Mucosa of rectum (tissue), 2 donors: ENCODE measurements around the gene POLR1F.
A peak's percentile ranks its signal among the peaks of the same experiment; 100 is the strongest.

Experiments used
- H3K27ac ChIP-seq, 2 donors: one replicate each; pipeline ENCODE4 v1.7.0; 2013; ENCODE audit warnings: inconsistent platforms in 2 of 2, low read depth in 2 of 2, low read length in 2 of 2
- H3K27me3 ChIP-seq, 2 donors: one replicate each; pipeline ENCODE4 v1.7.0; 2013; ENCODE audit warnings: low read length in 2 of 2; ENCODE audit not compliant: control insufficient read depth in 2 of 2, insufficient read depth in 2 of 2
- H3K36me3 ChIP-seq, 2 donors: one replicate each; pipeline ENCODE4 v1.7.0; 2013; ENCODE audit warnings: low read length in 2 of 2; ENCODE audit not compliant: control insufficient read depth in 2 of 2, insufficient read depth in 2 of 2
- H3K4me1 ChIP-seq, 2 donors: one replicate each; pipeline ENCODE4 v1.7.0; 2013; ENCODE audit warnings: low read length in 2 of 2, mild to moderate bottlenecking in 1 of 2; ENCODE audit not compliant: control insufficient read depth in 2 of 2, insufficient read depth in 2 of 2
- H3K4me3 ChIP-seq, 2 donors: one replicate each; pipeline ENCODE4 v1.7.0; 2013; ENCODE audit warnings: low read length in 2 of 2
- H3K9ac ChIP-seq, 2 donors: one replicate each; pipeline ENCODE4 v1.7.0; 2013; ENCODE audit warnings: low read length in 2 of 2, low read depth in 1 of 2, mild to moderate bottlenecking in 1 of 2
- H3K9me3 ChIP-seq, 2 donors: one replicate each; pipeline ENCODE4 v1.7.0; 2013; ENCODE audit warnings: low read length in 2 of 2; ENCODE audit not compliant: control insufficient read depth in 2 of 2
- donor health status: healthy.
- donor health status: Normal muscosa, but diverticular disease.

POLR1F gene

GRCh38 chr7:19708397-19709248, at the start of gene POLR1F:
TSS of gene POLR1F (minus strand) at chr7:19709037. CDS start at chr7:19709016, 21 bp downstream.
- H3K36me3 ChIP-seq: no peaks in the 10 kb centered on the region
- H3K9me3 ChIP-seq: no peaks in the 10 kb centered on the region
- no peaks in the 10 kb centered on the region for H3K27me3 ChIP-seq
- peaks cover 5 to 10% of the 10 kb centered on the region in 2 donors for H3K4me1 ChIP-seq
- H3K27ac ChIP-seq: peak within 1 kb of the TSS in 1 of 2 donors; percentile 42
- H3K9ac ChIP-seq: peak within 1 kb of the TSS; percentile 82 to 83
- peak within 1 kb of the TSS; percentile 91 to 97 for H3K4me3 ChIP-seq

GRCh38 chr7:19754521-19755116, 45.8 kb upstream of the POLR1F start:
- H3K36me3 ChIP-seq: no peaks in the 10 kb centered on the region
- H3K4me1 ChIP-seq: no peaks in the 10 kb centered on the region
- no peaks in the 10 kb centered on the region for H3K27me3 ChIP-seq
- no peak overlapping the region for H3K4me3 ChIP-seq
- no peaks in the 10 kb centered on the region for H3K9me3 ChIP-seq
- no peak overlapping the region for H3K27ac ChIP-seq
- no peak overlapping the region for H3K9ac ChIP-seq

DNA sequence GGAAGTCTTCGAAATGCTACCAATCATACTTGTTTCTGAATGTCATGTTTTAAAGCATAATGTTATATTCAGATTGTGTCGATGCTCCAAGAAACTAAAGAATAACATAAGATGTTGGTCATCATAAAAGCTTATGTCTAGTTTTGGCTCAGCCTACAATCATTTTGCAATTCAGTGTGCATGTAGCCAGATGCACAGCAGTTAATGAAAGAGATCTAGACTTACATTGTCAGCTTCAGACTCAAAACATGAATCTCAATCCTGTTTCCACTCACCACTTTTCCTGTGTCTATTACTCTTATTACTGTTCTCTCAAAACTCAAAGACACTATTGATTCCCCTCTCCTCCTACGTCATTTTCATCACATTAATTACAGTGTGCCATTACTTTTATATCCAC, 43.2 kb upstream of the POLR1F start:
- Histone ChIP-seq H3K27ac (no peak overlapping the region), H3K36me3 (no peaks in the 10 kb centered on the region), H3K27me3 (no peaks in the 10 kb centered on the region), H3K4me3 (no peak overlapping the region), H3K9ac (no peak overlapping the region), H3K9me3 (no peaks in the 10 kb centered on the region), H3K4me1 (no peaks in the 10 kb centered on the region)

DNA sequence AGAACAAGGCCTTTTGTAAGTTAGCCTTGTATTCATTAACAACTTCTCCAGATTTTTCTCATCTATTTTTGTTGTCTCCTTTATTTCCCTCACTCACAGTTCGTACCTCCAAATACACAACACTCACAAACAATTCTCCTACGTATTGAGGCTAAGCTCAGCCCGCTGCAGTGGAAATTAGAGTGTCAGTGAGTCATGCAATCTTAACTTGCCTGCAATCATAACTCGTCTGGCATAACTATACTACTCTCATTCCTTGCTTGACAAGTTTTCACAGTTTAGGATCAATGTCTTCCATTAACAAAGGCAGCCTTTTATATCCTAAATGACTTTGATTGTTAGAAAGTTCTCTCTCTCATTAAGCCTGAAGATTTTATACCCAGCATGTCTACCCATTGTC, 40.8 kb upstream of the POLR1F start:
- Histone ChIP-seq H3K4me1 (no peaks in the 10 kb centered on the region), H3K9ac (no peak overlapping the region), H3K27me3 (no peaks in the 10 kb centered on the region), H3K36me3 (no peaks in the 10 kb centered on the region), H3K9me3 (no peaks in the 10 kb centered on the region), H3K4me3 (no peak overlapping the region), H3K27ac (no peak overlapping the region)

DNA sequence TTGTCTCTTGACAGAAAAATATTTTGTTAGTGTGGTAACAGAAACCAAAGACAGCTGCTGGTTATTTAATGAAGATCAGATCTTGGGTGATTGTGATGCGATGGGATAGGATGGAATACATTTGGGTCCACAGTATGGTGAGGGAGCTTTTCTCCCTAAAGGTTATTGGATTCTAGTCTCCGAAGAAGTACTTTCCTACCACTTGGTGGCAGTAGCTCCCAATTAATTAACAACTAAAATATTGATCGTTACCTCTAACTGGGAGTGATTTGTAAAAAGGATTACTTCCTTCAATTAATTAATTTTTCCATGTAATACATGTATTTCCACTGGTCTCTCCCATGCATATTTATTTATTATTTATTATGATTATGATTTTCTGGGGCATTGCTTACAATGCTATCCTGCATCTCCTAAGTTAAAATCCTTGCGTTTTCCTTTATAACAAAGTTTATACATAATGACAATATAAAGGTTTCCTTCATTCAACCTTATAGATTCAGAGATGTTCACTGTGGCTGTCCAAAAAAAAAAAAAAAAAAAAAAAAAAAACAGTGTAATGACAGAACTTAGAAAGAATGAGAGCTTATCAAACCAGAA, 39.0 kb upstream of the POLR1F start:
- Histone ChIP-seq H3K9me3 (no peaks in the 10 kb centered on the region), H3K9ac (no peak overlapping the region), H3K4me1 (no peaks in the 10 kb centered on the region), H3K27me3 (no peaks in the 10 kb centered on the region), H3K4me3 (no peak overlapping the region), H3K36me3 (no peaks in the 10 kb centered on the region), H3K27ac (no peak overlapping the region)

GRCh38 chr7:19744075-19744474, 35.2 kb upstream of the POLR1F start:
- Histone ChIP-seq H3K9me3 (no peaks in the 10 kb centered on the region), H3K27me3 (no peaks in the 10 kb centered on the region)

DNA sequence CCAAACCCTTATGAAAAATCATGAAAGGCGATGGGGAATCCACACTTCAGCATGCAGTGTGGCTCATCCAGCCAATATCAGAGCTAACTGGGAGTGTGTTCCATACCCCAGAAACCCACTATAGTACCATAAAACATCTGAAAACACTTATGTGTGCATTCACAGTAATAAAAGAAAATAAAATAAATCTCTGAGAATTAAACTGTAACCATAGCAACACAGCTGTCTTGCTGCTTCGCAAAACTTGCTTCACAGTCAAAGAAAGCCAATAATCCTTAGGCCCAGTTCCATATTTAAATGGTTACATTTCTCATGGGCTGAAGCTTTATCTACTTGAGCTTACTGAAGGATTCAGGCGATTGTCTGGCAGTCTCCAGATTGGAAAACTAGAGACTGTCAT, 19.9 kb upstream of the POLR1F start:
- Histone ChIP-seq H3K27ac (no peak overlapping the region), H3K27me3 (no peaks in the 10 kb centered on the region), H3K4me3 (no peak overlapping the region), H3K9ac (no peak overlapping the region), H3K4me1 (no peaks in the 10 kb centered on the region), H3K36me3 (no peaks in the 10 kb centered on the region), H3K9me3 (no peaks in the 10 kb centered on the region)

More at GRCh38 chr7:19744075-19744474, 35.2 kb upstream of the POLR1F start:
- Histone ChIP-seq H3K4me1 (no peaks in the 10 kb centered on the region), H3K36me3 (no peaks in the 10 kb centered on the region), H3K9ac (no peak overlapping the region), H3K27ac (no peak overlapping the region), H3K4me3 (no peak overlapping the region)

- no peaks in the 10 kb centered on the region for H3K27me3 ChIP-seq
- H3K9ac ChIP-seq: no peak overlapping the region
- no peaks in the 10 kb centered on the region for H3K4me1 ChIP-seq
- no peaks in the 10 kb centered on the region for H3K9me3 ChIP-seq
- no peak overlapping the region for H3K27ac ChIP-seq
- no peaks in the 10 kb centered on the region for H3K36me3 ChIP-seq
- no peak overlapping the region for H3K4me3 ChIP-seq
Observed at GRCh38 chr7:19725770-19726169, 16.9 kb upstream of the POLR1F start.

DNA sequence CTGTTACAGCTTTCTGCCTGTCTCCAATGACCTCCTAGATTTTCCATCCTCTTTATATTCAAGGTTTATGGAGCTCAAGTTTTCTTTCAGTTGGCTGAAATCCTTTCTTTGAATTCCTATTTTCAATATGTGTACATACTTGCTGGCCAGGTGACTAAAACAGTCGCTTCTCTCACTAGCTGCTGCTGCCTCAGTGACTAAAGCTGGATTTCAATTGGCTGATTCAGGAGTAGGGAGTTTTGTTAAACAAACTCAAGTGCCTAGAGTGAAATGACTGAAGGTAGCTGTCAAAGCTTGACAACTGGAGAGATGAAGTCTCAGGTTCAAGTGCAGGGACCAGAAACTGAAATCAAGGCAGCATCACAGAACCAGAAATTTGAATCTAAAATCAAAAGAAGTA, 6.7 kb upstream of the POLR1F start:
- H3K9ac ChIP-seq: no peak overlapping the region
- H3K27ac ChIP-seq: no peak overlapping the region
- H3K4me1 ChIP-seq: no peaks in the 10 kb centered on the region
- no peaks in the 10 kb centered on the region for H3K9me3 ChIP-seq
- no peaks in the 10 kb centered on the region for H3K36me3 ChIP-seq
- H3K27me3 ChIP-seq: no peaks in the 10 kb centered on the region
- no peak overlapping the region for H3K4me3 ChIP-seq

DNA sequence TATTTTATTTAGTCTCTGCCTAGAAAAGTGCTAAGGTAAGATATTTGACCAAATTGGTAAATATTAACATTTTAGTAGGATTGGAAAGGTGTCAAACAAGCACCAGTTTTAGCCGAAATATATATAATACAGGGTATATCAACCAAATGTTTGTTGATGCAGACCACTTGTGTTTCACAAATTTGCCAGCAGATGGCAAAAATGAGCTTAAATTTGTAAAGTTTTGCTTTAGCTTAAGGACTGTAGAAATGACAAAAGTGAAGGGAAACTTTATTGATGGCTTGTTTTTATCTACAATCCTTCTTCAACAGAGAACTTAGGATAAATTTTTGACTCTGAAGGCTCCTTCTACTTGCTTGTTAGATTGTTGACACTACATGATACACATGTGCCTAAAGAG, 4.8 kb upstream of the POLR1F start:
- Histone ChIP-seq H3K4me1 (peaks cover 0 to 3% of the 10 kb centered on the region in 2 donors), H3K9ac (no peak overlapping the region), H3K27me3 (no peaks in the 10 kb centered on the region), H3K9me3 (no peaks in the 10 kb centered on the region), H3K4me3 (no peak overlapping the region), H3K27ac (no peak overlapping the region), H3K36me3 (no peaks in the 10 kb centered on the region)
